Bone marrow (tissue), 2 donors: ENCODE measurements around the gene TTC21A.

ENCODE experiments used
- DNase-seq, 2 donors: peaks; one replicate each; lab custom pipeline; 2025; lab: John Stamatoyannopoulos, UW

The TTC21A gene

GRCh38 chr3:39181408-39182335 is 74.2 kb downstream of the TTC21A start:
- DNase-seq, result no peak

DNA sequence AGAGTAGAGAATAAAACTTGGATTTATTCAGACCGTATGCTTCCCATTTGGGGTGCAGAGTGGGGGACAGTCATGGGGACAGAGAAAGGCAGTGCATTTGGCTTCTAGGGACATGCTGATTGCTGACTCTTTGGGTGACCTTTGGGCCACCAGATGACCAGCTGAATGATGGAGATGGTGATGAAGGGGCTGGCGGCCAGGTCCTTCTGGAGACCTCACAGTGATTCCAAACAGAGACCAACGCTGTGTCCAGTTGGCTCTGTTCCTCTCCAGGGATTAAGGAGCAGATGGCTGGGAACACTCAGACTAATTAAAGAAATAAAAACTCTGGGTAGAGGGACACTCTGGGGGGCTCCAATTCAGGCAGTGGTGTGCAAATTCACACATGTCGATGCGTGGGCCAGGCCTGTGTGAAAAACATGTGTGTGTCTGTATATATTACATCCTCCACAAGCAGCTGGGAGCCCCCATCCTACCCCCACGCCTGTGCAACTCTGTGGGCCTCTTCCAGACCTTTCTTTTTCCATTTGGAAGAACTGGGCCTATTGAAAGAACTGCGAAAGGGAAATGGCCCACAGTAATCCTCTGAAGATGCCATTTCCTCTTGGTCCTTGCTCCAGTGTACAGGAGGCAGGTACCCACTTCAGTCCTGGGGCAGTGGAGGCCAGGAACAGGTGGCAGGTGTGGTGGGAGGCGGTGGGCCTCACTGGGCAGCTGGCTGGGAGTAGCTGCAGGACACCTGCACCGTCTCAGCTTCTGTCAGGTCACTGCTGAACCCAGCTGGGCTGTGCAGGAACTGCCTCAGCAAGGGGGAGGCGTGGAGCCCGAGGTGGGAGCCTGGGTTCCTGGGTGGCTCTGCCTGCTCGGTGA is 76.0 kb downstream of the TTC21A start:
- DNase-seq, result no peak

GRCh38 chr3:39184081-39184967 is 76.8 kb downstream of the TTC21A start:
- no peak for DNase-seq

GRCh38 chr3:39184968-39185285 is 77.4 kb downstream of the TTC21A start:
- DNase-seq, result no peak

DNA sequence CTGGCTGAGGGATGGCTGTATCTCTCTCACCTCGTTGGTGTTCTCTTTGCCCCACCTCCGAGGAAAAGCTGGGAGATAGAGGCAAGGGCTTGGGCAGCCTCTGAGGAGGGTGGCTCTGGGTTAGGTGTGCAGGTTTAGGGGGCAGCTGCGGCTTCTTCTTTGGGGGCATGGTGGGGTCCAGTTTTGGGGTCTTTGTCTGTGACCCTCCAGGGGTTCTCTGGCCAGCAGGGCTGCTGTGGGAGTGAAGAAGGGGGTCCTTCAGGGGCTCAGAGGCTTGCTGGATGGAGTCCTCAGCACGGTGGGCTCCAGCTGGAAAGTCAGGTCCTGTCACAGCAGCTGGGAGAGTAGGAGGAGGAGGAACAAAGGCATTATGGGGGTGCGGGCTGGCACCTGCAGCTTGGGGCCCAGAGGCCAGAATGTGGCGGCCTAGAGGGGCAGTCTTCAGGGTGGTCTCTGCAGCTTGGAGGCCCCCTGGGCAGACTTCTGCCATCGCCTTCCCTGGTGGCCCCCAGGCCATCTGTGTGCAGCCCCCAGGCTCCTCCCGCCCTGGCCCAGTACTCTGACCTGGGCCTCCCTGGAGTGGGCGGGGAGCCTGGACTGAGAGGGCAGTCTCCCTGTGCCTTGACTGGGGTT is 78.0 kb downstream of the TTC21A start:
- DNase-seq, result no peak

DNA sequence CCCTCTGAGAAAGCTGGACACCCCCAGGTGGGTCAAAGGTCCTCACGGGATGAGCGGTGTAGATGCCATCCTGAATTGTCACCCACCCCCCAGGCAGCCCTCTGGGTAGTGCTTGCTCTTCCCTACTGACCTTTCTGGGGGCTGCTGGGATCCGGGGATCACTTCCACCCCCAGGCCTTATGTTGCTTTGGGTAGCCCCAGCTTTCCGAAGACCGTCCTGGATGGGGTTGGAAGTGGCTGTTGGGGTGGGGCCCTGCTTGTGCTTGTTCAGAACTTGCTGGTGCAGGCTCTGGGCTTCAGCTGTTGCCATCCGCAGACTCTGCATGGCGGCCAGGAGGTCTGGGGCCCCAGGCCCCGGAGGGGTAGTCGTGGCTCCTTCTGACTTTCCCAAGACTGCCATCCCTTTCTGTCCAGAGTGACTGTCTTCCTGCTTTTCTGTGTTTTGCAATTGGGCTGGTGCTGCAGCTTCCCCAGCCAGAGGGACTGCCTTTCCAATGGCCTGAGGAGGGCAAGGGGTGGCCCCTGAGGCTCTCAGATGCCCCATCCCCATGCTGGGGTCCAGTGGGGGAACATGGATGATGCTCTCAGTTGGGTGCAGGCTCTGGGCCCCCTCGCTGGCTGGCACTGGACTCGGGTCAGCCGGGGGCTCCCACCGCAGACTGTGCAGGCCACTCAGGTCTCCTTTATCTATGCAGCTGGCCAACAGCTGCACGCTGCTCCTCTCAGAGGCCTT is 78.6 kb downstream of the TTC21A start:
- DNase-seq, result no peak

GRCh38 chr3:39186692-39187151 is 79.2 kb downstream of the TTC21A start:
- DNase-seq, result no peak

DNA sequence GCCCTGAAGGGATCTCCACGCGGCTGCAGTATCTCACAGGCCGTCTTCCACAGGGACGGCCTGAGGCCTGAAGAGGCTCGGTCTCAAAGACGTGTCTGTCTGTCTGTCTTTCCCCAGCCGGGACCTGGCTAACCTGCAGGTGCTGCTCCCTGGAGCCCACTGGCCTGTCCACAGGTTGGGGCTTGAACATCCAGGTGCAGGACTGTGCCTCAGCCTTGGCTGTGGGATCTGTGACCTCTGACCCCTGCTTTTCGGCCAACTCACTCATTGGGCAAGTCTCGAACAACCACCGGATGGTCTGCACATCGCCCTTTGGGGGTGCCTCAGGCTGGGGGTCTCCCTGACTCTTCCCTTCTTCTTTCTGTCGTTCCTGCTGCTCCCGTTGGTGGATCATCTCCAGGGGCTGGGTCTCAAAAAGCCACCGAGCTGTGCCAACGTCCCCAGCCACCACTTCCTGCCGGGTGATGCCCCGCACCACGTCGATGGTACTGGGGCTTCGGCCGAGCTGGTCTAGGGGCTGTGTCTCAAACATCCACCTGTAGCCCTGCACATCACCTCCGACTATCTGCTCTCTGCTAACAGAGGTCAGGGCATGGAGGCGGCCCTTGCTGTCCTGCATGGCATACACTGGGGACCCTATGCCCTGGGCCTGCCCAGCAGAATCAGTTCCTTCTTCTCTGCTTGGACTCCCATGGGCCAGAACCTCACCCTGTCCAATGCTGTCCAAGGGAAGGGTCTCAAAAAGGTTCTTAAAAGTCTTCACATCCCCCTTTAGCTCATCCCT is 80.1 kb downstream of the TTC21A start:
- DNase-seq, result no peak
